K562 (cell line): ENCODE data around the gene ACRBP. TPM values are rescaled to one million over a fixed set of nuclear protein-coding genes. Genes with fewer than 3 reads are reported as not detected.
A peak's percentile ranks its signal among the peaks of the same experiment; 100 is the strongest.

Experiments used
- BMI1 ChIP-seq: fragments of 150-350 bp; IDR thresholded peaks from 2 replicates; pipeline ENCODE4 v1.6.1; 2014; ENCODE audit warnings: low read length
- FOXJ2 ChIP-seq: fragments of 200-800 bp; sonication (Bioruptor generic); IDR thresholded peaks from 2 replicates; pipeline ENCODE4 v1.6.1; 2016; ENCODE audit warnings: missing genetic modification characterization, missing compliant biosample characterization
- HINFP ChIP-seq: fragments of 450-650 bp; conservative IDR thresholded peaks from 2 replicates; pipeline ENCODE4 v1.6.1; 2016; ENCODE audit warnings: missing genetic modification characterization, low read depth, mild to moderate bottlenecking, control low read depth, missing compliant biosample characterization
- MLLT1 ChIP-seq, 2 experiments: fragments of 450-650 bp; IDR thresholded peaks; 2 replicates each; pipeline ENCODE4 v1.6.1; 2016
- NCOR1 ChIP-seq: fragments of 450-650 bp; IDR thresholded peaks from 2 replicates; pipeline ENCODE4 v1.6.1; 2016; ENCODE audit warnings: mild to moderate bottlenecking, moderate library complexity
- NFRKB ChIP-seq: fragments of 450-650 bp; IDR thresholded peaks from 2 replicates; pipeline ENCODE4 v1.6.1; 2016; ENCODE audit warnings: low read depth
- TRIM28 ChIP-seq: fragments of 450-650 bp; IDR thresholded peaks from 2 replicates; pipeline ENCODE4 v1.6.1; 2017
- ZBTB34 ChIP-seq: fragments of 250-450 bp; sonication (Bioruptor Pico); IDR thresholded peaks from 2 replicates; pipeline ENCODE4 v1.8.0; 2021; ENCODE audit warnings: mild to moderate bottlenecking, moderate library complexity
- polyA plus RNA-seq, 8 experiments: library from polyadenylated mRNA; depleted of rRNA in 4 of 8; stranded (reverse) in 5 of 8; unstranded in 3 of 8; fragments of >200 nt; fragmentation: Nextera tagmentation in 2 of 8; fragmentation: Illumina TruSeq in 1 of 8; extraction: Ambion mirVana in 2 of 8; extraction: Trizol in 1 of 8; gene quantifications; 2 replicates each; pipeline versions ENCODE4 v1.2.1 to v1.2.3, GENCODE V29; 2011 to 2014; ENCODE audit warnings: inconsistent platforms in 1 of 8, missing spikeins in 1 of 8
- total RNA-seq, 7 experiments: library from RNA; depleted of rRNA in 6 of 7; stranded (reverse); fragments of >200 nt in 6 of 7; fragmentation: Illumina TruSeq in 2 of 7; extraction: Trizol in 2 of 7; gene quantifications; 2 replicates each; pipeline versions ENCODE4 v1.2.1 to v1.2.3, GENCODE V29; 2011 to 2021; ENCODE audit warnings: low replicate concordance in 1 of 7

The ACRBP gene
- total and polyA plus RNA-seq, 9 of the 15 experiments (the other 6 are each of a cell fraction or from before 2014, with no cell fraction given): 3.1 to 31.8 (median 8.4) TPM

GRCh38 chr12:6607751-6608591, 39.3 kb downstream of the ACRBP start (continued):
- 0 out of 2 replicates have a peak, but pooled peaks have one; percentile 34 for TF ChIP-seq TRIM28
- TF ChIP-seq BMI1: no peak
- TF ChIP-seq NCOR1: peak; percentile 59
- no peak for TF ChIP-seq HINFP (tag)
- TF ChIP-seq NFRKB: peak; percentile 61; the same call in 1 of the 2 replicates
- peak; percentile 68 for TF ChIP-seq FOXJ2 (tag)
- peak in 1 of 2 experiments; percentile 48; a peak in 1 of 4 replicates for TF ChIP-seq MLLT1 (IDR thresholded peaks at IDR 0.05)
- TF ChIP-seq ZBTB34 (CRISPR knock-in tag): no peak
- TF ChIP-seq, all 486 proteins: peak for 102
